ENCODE results near the gene IL6ST.

- TF ChIP-seq CTCF (conservative IDR thresholded peaks at IDR 0.05; ENCODE audit: low read depth, low read length), result no peak
- TF ChIP-seq EZH2 (IDR thresholded peaks at IDR 0.05; ENCODE audit: borderline replicate concordance, low read depth, low read length, poor library complexity, severe bottlenecking), result no peak
Observed at GRCh38 chr5:55924744-55925143, 70.0 kb downstream of the IL6ST start.

Data from A673 (cell line).